HepG2 (cell line): ENCODE measurements around the gene VCP. TPM values are rescaled to one million over a fixed set of nuclear protein-coding genes. Genes with fewer than 3 reads are reported as not detected.

Source experiments
- ARHGAP35 ChIP-seq: sonication (generic); formaldehyde crosslinking; IDR thresholded peaks from 2 replicates; pipeline ENCODE4 v1.9.0; 2022; ENCODE audit warnings: mild to moderate bottlenecking, inconsistent platforms, moderate library complexity, missing genetic modification reagents, borderline replicate concordance
- ATF4 ChIP-seq, 2 experiments: fragments of 450-650 bp in 1 of 2; sonication (generic) in 1 of 2; formaldehyde crosslinking; IDR thresholded peaks; 2 replicates each; pipeline versions ENCODE4 v1.5.0 to v1.8.0; 2020 to 2022; ENCODE audit warnings: mild to moderate bottlenecking in 1 of 2, missing genetic modification reagents in 1 of 2
- ATRX ChIP-seq: sonication (generic); formaldehyde crosslinking; IDR thresholded peaks from 2 replicates; pipeline ENCODE4 v1.4.0; 2020; ENCODE audit warnings: missing genetic modification reagents, borderline replicate concordance
- CBX1 ChIP-seq: IDR thresholded peaks from one replicate; pipeline ENCODE4 v1.6.1; 2016; ENCODE audit warnings: antibody characterized with exemption, low read depth
- GATAD2A ChIP-seq: IDR thresholded peaks from 2 replicates; pipeline ENCODE4 v1.6.1; 2016
- HDAC2 ChIP-seq: sonication (generic); formaldehyde crosslinking; IDR thresholded peaks from 2 replicates; pipeline ENCODE4 v1.4.0; 2020; ENCODE audit warnings: missing genetic modification reagents
- KDM2A ChIP-seq: sonication (generic); formaldehyde crosslinking; IDR thresholded peaks from 2 replicates; pipeline ENCODE4 v1.4.0; 2020; ENCODE audit warnings: low read depth, missing genetic modification reagents, borderline replicate concordance
- MIER2 ChIP-seq: IDR thresholded peaks from 2 replicates; pipeline ENCODE4 v1.6.1; 2016; ENCODE audit warnings: missing biosample characterization, missing genetic modification reagents
- NKX3-1 ChIP-seq: sonication (generic); formaldehyde crosslinking; IDR thresholded peaks from 2 replicates; pipeline ENCODE4 v1.5.0; 2020; ENCODE audit warnings: missing genetic modification reagents
- SRF ChIP-seq: IDR thresholded peaks from 2 replicates; pipeline ENCODE4 v1.6.1; 2011; ENCODE audit warnings: mild to moderate bottlenecking, low read depth, low read length, moderate library complexity
- ZBTB38 ChIP-seq: sonication (generic); formaldehyde crosslinking; IDR thresholded peaks from 2 replicates; pipeline ENCODE4 v1.5.1; 2020; ENCODE audit warnings: mild to moderate bottlenecking, missing genetic modification reagents
- ZFYVE20 ChIP-seq: sonication (generic); formaldehyde crosslinking; IDR thresholded peaks from 2 replicates; pipeline ENCODE4 v1.8.0; 2023; ENCODE audit warnings: low read depth, mild to moderate bottlenecking, moderate library complexity, missing genetic modification reagents, borderline replicate concordance
- ZHX1 ChIP-seq: sonication (generic); formaldehyde crosslinking; IDR thresholded peaks from 2 replicates; pipeline ENCODE4 v1.8.1; 2022; ENCODE audit warnings: low read depth, mild to moderate bottlenecking, missing genetic modification reagents
- ZNF232 ChIP-seq: sonication (generic); formaldehyde crosslinking; IDR thresholded peaks from 2 replicates; pipeline ENCODE4 v1.4.0; 2020; ENCODE audit warnings: missing genetic modification reagents, borderline replicate concordance
- ZNF256 ChIP-seq: sonication (generic); formaldehyde crosslinking; conservative IDR thresholded peaks from 2 replicates; pipeline ENCODE4 v1.4.0; 2020; ENCODE audit warnings: missing genetic modification reagents
- ZNF34 ChIP-seq: sonication (generic); formaldehyde crosslinking; IDR thresholded peaks from 2 replicates; pipeline ENCODE4 v1.4.0; 2020; ENCODE audit warnings: mild to moderate bottlenecking, missing genetic modification reagents, borderline replicate concordance
- ZNF703 ChIP-seq: sonication (generic); formaldehyde crosslinking; IDR thresholded peaks from 2 replicates; pipeline ENCODE4 v1.5.1; 2020; ENCODE audit warnings: missing genetic modification reagents, mild to moderate bottlenecking, moderate library complexity, borderline replicate concordance
- ZNF782 ChIP-seq: sonication (generic); formaldehyde crosslinking; IDR thresholded peaks from 2 replicates; pipeline ENCODE4 v1.4.0; 2020; ENCODE audit warnings: missing genetic modification reagents, mild to moderate bottlenecking, borderline replicate concordance
- ZNF800 ChIP-seq: sonication (generic); formaldehyde crosslinking; IDR thresholded peaks from 2 replicates; pipeline ENCODE4 v1.4.0; 2020; ENCODE audit warnings: missing genetic modification reagents
- ZNF816 ChIP-seq: sonication (generic); formaldehyde crosslinking; IDR thresholded peaks from 2 replicates; pipeline ENCODE4 v1.8.0; 2022; ENCODE audit warnings: missing genetic modification reagents, mild to moderate bottlenecking, borderline replicate concordance
- ZUFSP ChIP-seq: sonication (generic); formaldehyde crosslinking; IDR thresholded peaks from 2 replicates; pipeline ENCODE4 v1.9.0; 2021; ENCODE audit warnings: missing genetic modification reagents, mild to moderate bottlenecking, borderline replicate concordance
- polyA plus RNA-seq, 8 experiments: library from polyadenylated mRNA; depleted of rRNA in 3 of 8; stranded (reverse) in 7 of 8; unstranded in 1 of 8; fragments of >200 nt; fragmentation: Illumina TruSeq in 4 of 8; extraction: Trizol in 4 of 8; gene quantifications; 2 replicates each; pipeline versions ENCODE4 v1.2.1 to v1.2.3, GENCODE V29; 2011 to 2016; ENCODE audit warnings: low read depth in 4 of 8, missing spikeins in 1 of 8, mixed read lengths in 1 of 8; ENCODE audit not compliant: insufficient read depth in 1 of 8
- total RNA-seq, 5 experiments: library from RNA; depleted of rRNA; stranded (reverse); fragments of >200 nt; fragmentation: Illumina TruSeq; extraction: Trizol; gene quantifications; 2 replicates each; pipeline ENCODE4 v1.2.3, GENCODE V29; 2016; ENCODE audit warnings: low read depth in 1 of 5

VCP gene
- total and polyA plus RNA-seq, 2 of the 13 experiments (the other 11 are each of a cell fraction or from before 2014, with no cell fraction given), result 143 to 391 TPM

GRCh38 chr9:35102769-35103659, 30.6 kb upstream of the VCP start, which contains the start of gene STOML2 (continued):
- TF ChIP-seq ZNF816 (CRISPR knock-in tag) (no peak), ZNF34 (no peak), ZNF256 (CRISPR knock-in tag) (no peak), GATAD2A (CRISPR knock-in tag) (peak; percentile 55; the same call in 1 of the 2 replicates), ZHX1 (no peak), ZNF800 (CRISPR knock-in tag) (peak; percentile 72; the same call in 1 of the 2 replicates), CBX1 (peak; percentile 93), ZNF782 (CRISPR knock-in tag) (no peak), ZUFSP (no peak), ZNF232 (CRISPR knock-in tag) (peak; percentile 85; the same call in 1 of the 2 replicates), ZNF703 (CRISPR knock-in tag) (no peak), ZFYVE20 (no peak), HDAC2 (peak; percentile 88), SRF (peak; percentile 48; the same call in 1 of the 2 replicates), ARHGAP35 (CRISPR knock-in tag) (0 out of 2 replicates have a peak, but pooled peaks have one; percentile 17), MIER2 (CRISPR knock-in tag) (peak; percentile 41; the same call in 1 of the 2 replicates), ZBTB38 (CRISPR knock-in tag) (peak; percentile 82), KDM2A (CRISPR knock-in tag) (peak; percentile 98), NKX3-1 (no peak; the same call in 1 of the 2 replicates), ATF4 (CRISPR knock-in tag; IDR thresholded peaks at IDR 0.05) (peak in 1 of 2 experiments; percentile 64; a peak in 2 of 4 replicates), ATRX (CRISPR knock-in tag) (no peak)
